ENCODE data around the gene SYNE2. TPM values are rescaled to one million over a fixed set of nuclear protein-coding genes. Genes with fewer than 3 reads are reported as not detected.

Gene SYNE2
- polyA plus RNA-seq, 1 donor from 2014 or later: 82.3 TPM

GRCh38 chr14:64159588-64159987 lies 306.8 kb downstream of the SYNE2 start:
- Histone ChIP-seq H3K36me3 (ENCODE audit: insufficient read depth, low read length) (no peaks in the 10 kb centered on the region), H2AFZ (ENCODE audit: low read depth, low read length) (no peak overlapping the region), H3K9me3 (ENCODE audit: low read length) (no peaks in the 10 kb centered on the region), H3K27me3 (ENCODE audit: insufficient read depth, low read depth, low read length) (no peaks in the 10 kb centered on the region), H3K4me3 (ENCODE audit: low read length) (no peak overlapping the region), H3K9ac (ENCODE audit: low read length) (no peak overlapping the region), H3F3A (ENCODE audit: insufficient read depth, low read length, poor library complexity, severe bottlenecking) (no peaks in the 10 kb centered on the region), H4K20me1 (ENCODE audit: insufficient read depth) (no peaks in the 10 kb centered on the region), H3K79me2 (replicated peaks; ENCODE audit: insufficient read depth, low read length) (no peaks in the 10 kb centered on the region), H3K27ac (ENCODE audit: low read length) (no peak overlapping the region), H3K9me2 (ENCODE audit: insufficient read depth, low read length) (no peaks in the 10 kb centered on the region), H3K4me2 (ENCODE audit: low read length) (no peak overlapping the region)
- TF ChIP-seq RAD21 (conservative IDR thresholded peaks at IDR 0.05) (no peak), CTCF (IDR thresholded peaks at IDR 0.05; ENCODE audit: poor library complexity, severe bottlenecking) (no peak), REST (IDR thresholded peaks at IDR 0.05; ENCODE audit: borderline replicate concordance) (no peak), TAF1 (IDR thresholded peaks at IDR 0.05; ENCODE audit: low read depth) (no peak), MXI1 (conservative IDR thresholded peaks at IDR 0.05; ENCODE audit: poor library complexity, severe bottlenecking) (no peak), EZH2 (IDR thresholded peaks at IDR 0.05; ENCODE audit: borderline replicate concordance, insufficient read depth, low read length, poor library complexity, severe bottlenecking) (no peak), EP300 (conservative IDR thresholded peaks at IDR 0.05; ENCODE audit: poor library complexity, severe bottlenecking) (no peak), POLR2AphosphoS5 (IDR thresholded peaks at IDR 0.05) (no peak), SMC3 (conservative IDR thresholded peaks at IDR 0.05; ENCODE audit: poor library complexity) (no peak)

- no peaks in the 10 kb centered on the region for H4K20me1 ChIP-seq (ENCODE audit: insufficient read depth)
- no peaks in the 10 kb centered on the region for H3K9me2 ChIP-seq (ENCODE audit: insufficient read depth, low read length)
- H3K9me3 ChIP-seq (ENCODE audit: low read length): no peaks in the 10 kb centered on the region
- no peak overlapping the region for H3K9ac ChIP-seq (ENCODE audit: low read length)
- no peak overlapping the region for H3K4me2 ChIP-seq (ENCODE audit: low read length)
- no peak overlapping the region for H3K4me3 ChIP-seq (ENCODE audit: low read length)
- no peak overlapping the region for H2AFZ ChIP-seq (ENCODE audit: low read depth, low read length)
- H3F3A ChIP-seq (ENCODE audit: insufficient read depth, low read length, poor library complexity, severe bottlenecking): no peaks in the 10 kb centered on the region
- TF ChIP-seq RAD21 (conservative IDR thresholded peaks at IDR 0.05) (no peak), TAF1 (IDR thresholded peaks at IDR 0.05; ENCODE audit: low read depth) (no peak), CTCF (IDR thresholded peaks at IDR 0.05; ENCODE audit: poor library complexity, severe bottlenecking) (no peak), EZH2 (IDR thresholded peaks at IDR 0.05; ENCODE audit: borderline replicate concordance, insufficient read depth, low read length, poor library complexity, severe bottlenecking) (no peak), POLR2AphosphoS5 (IDR thresholded peaks at IDR 0.05) (no peak), EP300 (conservative IDR thresholded peaks at IDR 0.05; ENCODE audit: poor library complexity, severe bottlenecking) (no peak), MXI1 (conservative IDR thresholded peaks at IDR 0.05; ENCODE audit: poor library complexity, severe bottlenecking) (no peak), SMC3 (conservative IDR thresholded peaks at IDR 0.05; ENCODE audit: poor library complexity) (no peak), REST (IDR thresholded peaks at IDR 0.05; ENCODE audit: borderline replicate concordance) (no peak)
- no peak overlapping the region for H3K27ac ChIP-seq (ENCODE audit: low read length)
- H3K79me2 ChIP-seq (replicated peaks; ENCODE audit: insufficient read depth, low read length): no peaks in the 10 kb centered on the region
- H3K27me3 ChIP-seq (ENCODE audit: insufficient read depth, low read depth, low read length): no peaks in the 10 kb centered on the region
- H3K36me3 ChIP-seq (ENCODE audit: insufficient read depth, low read length): no peaks in the 10 kb centered on the region
Measured at GRCh38 chr14:64170181-64170580, 317.4 kb downstream of the SYNE2 start.

All from neural cell (in vitro differentiated cells).